ENCODE results near the gene ASPN.

The ASPN gene

GRCh38 chr9:92506184-92506857, 24.0 kb upstream of the ASPN start:
- no peak for DNase-seq (ENCODE audit: low read depth in 2 of 2)

- DNase-seq (ENCODE audit: low read depth in 2 of 2) = no peak
These were observed 22.6 kb upstream of the ASPN start for GRCh38 chr9:92504881-92505280.

- DNase-seq (ENCODE audit: low read depth in 2 of 2) = no peak
These were observed 20.9 kb upstream of the ASPN start for GRCh38 chr9:92503156-92503555.

GRCh38 chr9:92501671-92502393, 19.5 kb upstream of the ASPN start:
- DNase-seq (ENCODE audit: low read depth in 2 of 2) = no peak

- DNase-seq (ENCODE audit: low read depth in 2 of 2) = no peak
These were observed 18.4 kb upstream of the ASPN start for GRCh38 chr9:92500725-92501124.

- no peak for DNase-seq (ENCODE audit: low read depth in 2 of 2)
These were observed 17.4 kb upstream of the ASPN start for GRCh38 chr9:92499701-92500100.

- DNase-seq (ENCODE audit: low read depth in 2 of 2) = no peak
These were observed 14.3 kb upstream of the ASPN start for GRCh38 chr9:92496396-92497176.

- no peak for DNase-seq (ENCODE audit: low read depth in 2 of 2)
These were observed 12.6 kb upstream of the ASPN start for GRCh38 chr9:92494856-92495255.

GRCh38 chr9:92493749-92494387, 11.6 kb upstream of the ASPN start:
- no peak for DNase-seq (ENCODE audit: low read depth in 2 of 2)

- DNase-seq (ENCODE audit: low read depth in 2 of 2) = no peak
These were observed 10.6 kb upstream of the ASPN start for GRCh38 chr9:92492781-92493401.

- DNase-seq (ENCODE audit: low read depth in 2 of 2) = no peak
These were observed 6.6 kb upstream of the ASPN start for GRCh38 chr9:92488681-92489550.

GRCh38 chr9:92486371-92486770, 4.1 kb upstream of the ASPN start:
- no peak for DNase-seq (ENCODE audit: low read depth in 2 of 2)

- no peak for DNase-seq (ENCODE audit: low read depth in 2 of 2)
These were observed 2.3 kb upstream of the ASPN start for GRCh38 chr9:92484563-92484962.

- no peak for DNase-seq (ENCODE audit: low read depth in 2 of 2)
These were observed 1.6 kb upstream of the ASPN start for GRCh38 chr9:92483627-92484545.

- DNase-seq (ENCODE audit: low read depth in 2 of 2) = no peak
These were observed 499 bp upstream of the ASPN start for GRCh38 chr9:92482805-92483204.

- no peak for DNase-seq (ENCODE audit: low read depth in 2 of 2)
These were observed 1.2 kb downstream of the ASPN start for GRCh38 chr9:92480986-92481633.

- no peak for DNase-seq (ENCODE audit: low read depth in 2 of 2)
These were observed 2.0 kb downstream of the ASPN start for GRCh38 chr9:92480291-92480771.

GRCh38 chr9:92479346-92479745, 3.0 kb downstream of the ASPN start:
- no peak for DNase-seq (ENCODE audit: low read depth in 2 of 2)

- DNase-seq (ENCODE audit: low read depth in 2 of 2) = no peak
These were observed 3.5 kb downstream of the ASPN start for GRCh38 chr9:92478783-92479182.

Data from activated CD8-positive, alpha-beta memory T cell treated with anti-CD3 and anti-CD28 coated beads for 4 hours (primary cell).